ENCODE results near the gene NAMPT. TPM values are rescaled to one million over a fixed set of nuclear protein-coding genes. Genes with fewer than 3 reads are reported as not detected.

The NAMPT gene
- total RNA-seq, 6 experiments from 2014 or later: 118 to 726 (median 515) TPM

DNA sequence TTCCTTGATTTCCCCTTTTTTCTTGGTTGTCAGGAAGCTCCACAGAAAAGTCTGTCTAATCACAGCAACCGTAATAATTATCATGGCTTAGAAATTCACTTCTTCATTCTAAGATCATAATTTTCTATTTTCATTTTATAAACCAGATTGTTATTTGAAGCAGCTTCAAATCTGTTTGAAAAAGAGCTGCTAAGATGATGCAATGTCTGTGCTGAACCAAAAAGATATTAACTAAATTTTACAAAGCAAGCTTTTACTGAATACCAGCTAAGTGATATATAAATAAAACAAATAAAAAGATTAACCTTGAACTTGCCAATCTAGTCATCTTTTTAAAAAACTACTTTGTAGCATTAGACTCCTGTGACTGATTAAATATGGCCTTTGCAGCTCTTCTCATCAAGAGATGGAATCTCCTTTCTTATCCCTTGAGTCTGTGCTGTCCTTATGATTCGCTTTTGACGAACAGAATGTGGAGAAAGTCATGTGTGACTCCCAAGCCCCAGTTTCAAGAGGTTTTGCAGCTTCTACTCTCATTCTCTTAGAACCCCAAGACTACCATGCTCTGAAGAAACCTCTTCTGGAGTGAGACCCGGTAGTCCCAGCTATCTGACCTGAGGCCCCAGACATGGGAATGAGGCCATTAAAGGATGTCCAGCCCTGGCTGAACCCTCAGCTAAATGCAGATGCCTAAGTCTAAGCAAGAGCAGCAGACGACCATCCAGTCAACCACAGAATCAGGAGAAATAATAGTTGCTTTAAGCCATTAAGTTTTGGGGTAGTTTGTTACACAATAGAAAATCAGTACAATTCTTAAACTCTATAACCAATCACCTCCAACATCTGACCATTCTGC, 14.4 kb downstream of the NAMPT start:
- H3K27ac ChIP-seq: peak overlapping the region in 1 of 3 donors; percentile 53
- H3K4me3 ChIP-seq: no peak overlapping the region
- no peaks in the 10 kb centered on the region for H3K27me3 ChIP-seq
- peaks cover 0 to 59% (median 7%) of the 10 kb centered on the region in 4 donors for H3K4me1 ChIP-seq
- intact Hi-C loops (cut with DNase I): no loop called here
- peak; percentile 7 to 45 (median 22) for ATAC-seq
- WGBS (ENCODE audit: insufficient coverage, low coverage, low lambda C conversion rate, missing lambda C conversion rate): 69% methylated on average over 3 of the region's 5 CpGs
- peak; percentile 45 for TF ChIP-seq POLR2A (IDR thresholded peaks at IDR 0.05)
- TF ChIP-seq, protein P1, sequence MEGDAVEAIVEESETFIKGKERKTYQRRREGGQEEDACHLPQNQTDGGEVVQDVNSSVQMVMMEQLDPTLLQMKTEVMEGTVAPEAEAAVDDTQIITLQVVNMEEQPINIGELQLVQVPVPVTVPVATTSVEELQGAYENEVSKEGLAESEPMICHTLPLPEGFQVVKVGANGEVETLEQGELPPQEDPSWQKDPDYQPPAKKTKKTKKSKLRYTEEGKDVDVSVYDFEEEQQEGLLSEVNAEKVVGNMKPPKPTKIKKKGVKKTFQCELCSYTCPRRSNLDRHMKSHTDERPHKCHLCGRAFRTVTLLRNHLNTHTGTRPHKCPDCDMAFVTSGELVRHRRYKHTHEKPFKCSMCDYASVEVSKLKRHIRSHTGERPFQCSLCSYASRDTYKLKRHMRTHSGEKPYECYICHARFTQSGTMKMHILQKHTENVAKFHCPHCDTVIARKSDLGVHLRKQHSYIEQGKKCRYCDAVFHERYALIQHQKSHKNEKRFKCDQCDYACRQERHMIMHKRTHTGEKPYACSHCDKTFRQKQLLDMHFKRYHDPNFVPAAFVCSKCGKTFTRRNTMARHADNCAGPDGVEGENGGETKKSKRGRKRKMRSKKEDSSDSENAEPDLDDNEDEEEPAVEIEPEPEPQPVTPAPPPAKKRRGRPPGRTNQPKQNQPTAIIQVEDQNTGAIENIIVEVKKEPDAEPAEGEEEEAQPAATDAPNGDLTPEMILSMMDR (IDR thresholded peaks at IDR 0.05): no peak
- no peaks in the 10 kb centered on the region for H3K9me3 ChIP-seq
- no peak for DNase-seq
- H3K36me3 ChIP-seq: peaks cover 11 to 95% (median 66%) of the 10 kb centered on the region in 4 donors

DNA sequence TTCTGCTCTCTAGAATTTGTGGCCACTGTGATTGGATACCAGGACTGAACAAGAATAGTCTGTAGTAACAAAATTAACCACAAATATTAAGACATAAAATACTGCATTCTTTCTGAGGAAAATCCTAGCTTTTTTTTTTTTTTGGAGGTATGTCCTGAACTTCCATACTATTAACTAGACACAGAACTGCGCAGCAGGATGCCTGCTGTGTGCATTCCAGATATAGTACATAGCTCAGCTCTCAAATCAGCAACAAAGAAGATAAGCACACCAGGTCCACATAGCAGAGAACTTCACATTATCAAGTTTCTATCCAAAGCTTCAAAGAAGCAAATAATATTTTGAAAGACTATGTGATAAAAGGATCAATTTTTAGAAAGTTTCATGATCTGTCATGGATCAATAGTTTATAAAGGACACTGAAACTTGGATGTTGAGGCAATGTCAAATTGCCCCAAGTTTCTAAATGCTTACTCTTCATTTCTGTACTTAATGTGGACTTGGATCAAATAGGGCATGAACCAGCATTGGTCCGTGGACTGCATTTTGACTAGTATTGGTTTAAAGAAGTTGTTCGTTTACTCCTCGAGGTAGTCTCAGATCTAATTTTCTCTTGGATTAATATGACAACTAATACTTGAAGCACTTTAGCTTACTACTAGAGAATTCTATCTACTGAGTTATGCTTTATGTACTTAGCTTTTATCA, 15.4 kb downstream of the NAMPT start:
- TF ChIP-seq POLR2A (IDR thresholded peaks at IDR 0.05): peak; percentile 53
- TF ChIP-seq, protein P1 (IDR thresholded peaks at IDR 0.05): no peak
- no peaks in the 10 kb centered on the region for H3K27me3 ChIP-seq
- 31% methylated on average over 4 of the region's 4 CpGs for WGBS (ENCODE audit: insufficient coverage, low coverage, low lambda C conversion rate, missing lambda C conversion rate)
- intact Hi-C loops (cut with DNase I): no loop called here
- peaks cover 11 to 95% (median 64%) of the 10 kb centered on the region in 4 donors for H3K36me3 ChIP-seq
- DNase-seq (no peak), ATAC-seq (peak; percentile 0 to 47 (median 16))
- peaks cover 0 to 64% (median 5%) of the 10 kb centered on the region in 4 donors for H3K4me1 ChIP-seq
- H3K4me3 ChIP-seq: no peak overlapping the region
- H3K27ac ChIP-seq: peak overlapping the region in 1 of 3 donors; percentile 53
- no peaks in the 10 kb centered on the region for H3K9me3 ChIP-seq

DNA sequence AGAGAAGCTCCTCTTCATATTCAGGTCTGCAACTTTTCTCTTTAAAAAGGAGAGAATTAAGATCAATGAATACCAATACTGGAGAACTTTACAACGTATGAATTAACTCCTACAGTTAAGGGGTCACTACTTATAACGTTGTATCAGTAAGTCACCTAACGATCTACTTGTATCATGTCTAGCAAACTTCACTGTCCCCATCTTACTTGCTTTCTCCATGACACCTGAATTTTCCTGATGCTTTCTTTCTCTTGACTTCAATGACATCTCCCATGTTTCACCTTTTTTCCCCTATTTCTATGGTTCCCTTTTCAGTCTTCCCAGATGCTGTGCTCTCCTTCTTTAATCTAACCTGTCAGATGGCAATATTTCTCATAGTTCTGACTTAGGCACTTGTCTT, 19.6 kb downstream of the NAMPT start:
- H3K27me3 ChIP-seq: no peaks in the 10 kb centered on the region
- H3K4me3 ChIP-seq: no peak overlapping the region
- intact Hi-C loops (cut with DNase I): no loop called here
- H3K9me3 ChIP-seq: no peaks in the 10 kb centered on the region
- peaks cover 0 to 40% (median 0%) of the 10 kb centered on the region in 4 donors for H3K4me1 ChIP-seq
- peaks cover 18 to 94% (median 60%) of the 10 kb centered on the region in 4 donors for H3K36me3 ChIP-seq
- DNase-seq (no peak), ATAC-seq (peak in 2 of 4 donors; percentile 1 to 8)
- TF ChIP-seq, protein P1 (IDR thresholded peaks at IDR 0.05): no peak
- TF ChIP-seq POLR2A (IDR thresholded peaks at IDR 0.05): peak; percentile 10
- WGBS (ENCODE audit: insufficient coverage, low coverage, low lambda C conversion rate, missing lambda C conversion rate): 82% methylated on average over 3 of the region's 3 CpGs
- no peak overlapping the region for H3K27ac ChIP-seq

DNA sequence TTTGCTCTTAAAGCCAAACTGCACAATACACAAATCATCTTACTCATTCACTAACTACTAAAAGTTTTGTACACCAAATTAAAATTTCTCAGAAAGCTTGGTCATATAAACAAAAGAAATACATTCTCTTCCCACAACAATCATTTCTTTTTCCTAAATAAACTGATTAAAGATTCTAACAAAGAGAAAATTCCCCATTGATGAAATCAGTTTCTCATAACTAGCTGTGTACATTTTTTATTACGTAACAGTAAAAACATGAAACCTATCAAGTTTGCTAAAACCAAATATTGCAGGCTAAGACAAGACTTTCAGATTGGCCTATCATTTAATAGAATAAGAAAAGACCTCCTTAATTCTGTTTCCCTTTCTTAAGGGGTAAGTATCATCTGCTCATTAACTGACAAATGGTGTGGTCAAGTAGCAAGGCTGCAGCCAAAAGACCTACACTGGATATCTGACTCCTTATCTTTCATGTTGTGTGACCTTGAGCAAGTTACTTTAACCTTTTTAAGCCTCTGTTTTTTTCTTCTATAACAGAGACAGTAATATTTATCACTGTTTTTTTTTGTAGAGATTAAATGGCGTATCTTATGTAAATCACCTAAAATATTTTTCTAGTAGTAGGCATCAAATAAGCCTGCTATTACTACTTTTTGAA, 22.4 kb downstream of the NAMPT start:
- Histone ChIP-seq H3K27ac (peak overlapping the region in 1 of 3 donors; percentile 11), H3K27me3 (no peaks in the 10 kb centered on the region), H3K4me1 (peaks cover 0 to 31% (median 7%) of the 10 kb centered on the region in 4 donors), H3K36me3 (peaks cover 31 to 98% (median 65%) of the 10 kb centered on the region in 4 donors), H3K4me3 (no peak overlapping the region), H3K9me3 (no peaks in the 10 kb centered on the region)
- WGBS (ENCODE audit: insufficient coverage, low coverage, low lambda C conversion rate, missing lambda C conversion rate): 68% methylated on average over 2 of the region's 2 CpGs
- TF ChIP-seq POLR2A (IDR thresholded peaks at IDR 0.05): no peak
- TF ChIP-seq, protein P1 (IDR thresholded peaks at IDR 0.05): no peak
- DNase-seq: no peak
- ATAC-seq: no peak
- intact Hi-C loops (cut with DNase I): no loop called here

All from right lobe of liver (tissue), 6 donors.